Mucosa of gallbladder (tissue), 1 donor: ENCODE data around the gene ATP2C2. TPM values are rescaled to one million over a fixed set of nuclear protein-coding genes. Genes with fewer than 3 reads are reported as not detected.
"Not testable (repeated sequence)": the region's sequence is repeated elsewhere in the genome, so short reads cannot be mapped to it uniquely, and the experiment has no call there.

Experiments used
- DNase-seq: peaks from one replicate; pipeline ENCODE4 v3.0.0-alpha.2; 2020; ENCODE audit warnings: low spot score
- total RNA-seq: library from RNA; stranded (reverse); gene quantifications from one replicate; pipeline ENCODE4 v1.2.1, GENCODE V29; 2021
- donor health status: DM: no; HTN: no; CAD: no.

Gene ATP2C2
- total RNA-seq, 1 donor from 2014 or later: 62.8 TPM

- DNase-seq: not testable (repeated sequence)
These were observed 27.7 kb downstream of the ATP2C2 start for GRCh38 chr16:84396082-84396481.

- no peak for DNase-seq
These were observed 28.2 kb downstream of the ATP2C2 start for GRCh38 chr16:84396537-84397008.

GRCh38 chr16:84397090-84397489 is 28.8 kb downstream of the ATP2C2 start:
- DNase-seq: no peak

- no peak for DNase-seq
These were observed 30.4 kb downstream of the ATP2C2 start for GRCh38 chr16:84398701-84399100.

GRCh38 chr16:84399912-84400311 is 31.6 kb downstream of the ATP2C2 start:
- not testable (repeated sequence) for DNase-seq

- DNase-seq: not testable (repeated sequence)
These were observed 35.1 kb downstream of the ATP2C2 start for GRCh38 chr16:84403435-84403834.

- DNase-seq: no peak
These were observed 36.0 kb downstream of the ATP2C2 start for GRCh38 chr16:84404324-84404723.

DNA sequence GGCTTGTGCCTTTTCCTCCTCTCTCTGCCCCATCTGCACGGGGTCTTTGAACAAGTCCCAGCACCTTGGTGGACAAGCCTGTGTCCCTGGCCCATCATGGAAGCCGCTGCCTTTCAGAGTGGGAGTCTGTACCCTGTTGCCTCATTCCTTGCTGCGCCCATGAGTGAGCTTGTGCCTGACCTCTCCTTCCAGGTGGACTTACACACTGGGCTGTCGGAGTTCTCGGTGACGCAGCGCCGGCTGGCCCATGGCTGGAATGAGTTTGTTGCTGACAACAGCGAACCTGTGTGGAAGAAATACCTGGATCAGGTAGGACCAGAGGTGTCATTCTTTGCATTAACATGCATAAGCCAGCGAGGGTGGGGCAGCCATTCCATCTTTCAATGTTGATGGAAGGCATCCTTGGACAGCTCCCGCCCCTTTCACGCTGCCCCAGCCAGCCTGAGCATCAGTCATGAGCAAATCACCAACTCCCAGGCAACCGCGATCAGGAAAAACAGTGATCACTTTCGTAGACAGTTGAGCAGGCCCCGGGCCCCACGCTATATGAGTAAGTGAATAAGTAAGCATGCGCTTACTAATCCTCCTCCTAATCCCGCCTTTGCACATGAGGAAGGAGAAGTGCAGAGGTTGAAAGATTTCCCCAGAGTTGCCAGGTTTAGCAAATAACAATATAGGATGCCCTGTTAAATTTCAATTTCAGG is 36.8 kb downstream of the ATP2C2 start:
- no peak for DNase-seq

- no peak for DNase-seq
These were observed 37.9 kb downstream of the ATP2C2 start for GRCh38 chr16:84406006-84406963.

- DNase-seq: no peak
These were observed 39.4 kb downstream of the ATP2C2 start for GRCh38 chr16:84407588-84408313.

GRCh38 chr16:84408314-84408690 is 40.0 kb downstream of the ATP2C2 start:
- DNase-seq: no peak

GRCh38 chr16:84408856-84409255 is 40.5 kb downstream of the ATP2C2 start:
- DNase-seq: no peak

- DNase-seq: no peak
These were observed 42.2 kb downstream of the ATP2C2 start for GRCh38 chr16:84410361-84411138.

- no peak for DNase-seq
These were observed 43.4 kb downstream of the ATP2C2 start for GRCh38 chr16:84411768-84412167.

DNA sequence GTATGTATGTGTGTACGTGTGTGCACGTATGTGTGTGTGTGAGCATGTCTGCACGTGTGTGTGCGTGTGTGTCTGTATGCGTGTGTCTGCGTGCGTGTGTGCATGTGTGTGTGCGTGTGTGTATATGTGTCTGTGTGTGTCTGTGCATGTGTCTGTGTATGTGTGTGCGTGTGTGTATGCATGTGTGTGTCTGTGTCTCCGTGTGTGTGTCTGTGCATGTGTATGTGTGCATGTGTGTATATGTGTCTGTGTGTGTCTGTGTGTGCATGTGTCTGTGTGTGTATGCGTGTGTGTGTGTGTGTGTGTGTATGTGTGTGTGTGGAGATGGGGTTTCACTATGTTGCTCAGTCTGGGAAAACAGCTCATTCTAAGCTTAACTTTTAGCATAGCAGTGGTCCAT is 43.9 kb downstream of the ATP2C2 start:
- DNase-seq: no peak

GRCh38 chr16:84413244-84414004 is 45.1 kb downstream of the ATP2C2 start:
- no peak for DNase-seq

GRCh38 chr16:84414789-84415326 is 46.5 kb downstream of the ATP2C2 start:
- no peak for DNase-seq

- DNase-seq: no peak
These were observed 48.3 kb downstream of the ATP2C2 start for GRCh38 chr16:84416407-84417321.
